H9 (cell line): ENCODE measurements around the gene C3orf20. TPM values are rescaled to one million over a fixed set of nuclear protein-coding genes. Genes with fewer than 3 reads are reported as not detected.

Source experiments
- DNase-seq: peaks from one replicate; pipeline ENCODE4 v3.0.0-alpha.2; 2017
- H2AFZ ChIP-seq: one replicate; pipeline ENCODE4 v1.6.1; 2013; ENCODE audit warnings: mild to moderate bottlenecking, low read length, control low read depth, moderate library complexity
- H2AK5ac ChIP-seq: 2 replicates; pipeline ENCODE4 v1.6.1; 2013; ENCODE audit warnings: low read length, control low read depth, mixed read lengths; ENCODE audit not compliant: insufficient read length
- H2BK120ac ChIP-seq: one replicate; pipeline ENCODE4 v1.6.1; 2013; ENCODE audit warnings: low read depth, mild to moderate bottlenecking, low read length, control low read depth, inconsistent platforms; ENCODE audit not compliant: poor library complexity, severe bottlenecking
- H2BK12ac ChIP-seq: 2 replicates; pipeline ENCODE4 v1.6.1; 2013; ENCODE audit warnings: low read length, control low read depth, mixed read lengths, low read depth; ENCODE audit not compliant: insufficient read length
- H2BK15ac ChIP-seq: 2 replicates; pipeline ENCODE4 v1.6.1; 2013; ENCODE audit warnings: low read depth, low read length, control low read depth
- H2BK20ac ChIP-seq: one replicate; pipeline ENCODE4 v1.6.1; 2013; ENCODE audit warnings: low read depth, mild to moderate bottlenecking, low read length, control low read depth, inconsistent platforms; ENCODE audit not compliant: poor library complexity, severe bottlenecking
- H2BK5ac ChIP-seq: 2 replicates; pipeline ENCODE4 v1.6.1; 2013; ENCODE audit warnings: low read length, control low read depth, mixed read lengths; ENCODE audit not compliant: insufficient read length
- H3K14ac ChIP-seq: 2 replicates; pipeline ENCODE4 v1.6.1; 2013; ENCODE audit warnings: low read length, control low read depth; ENCODE audit not compliant: insufficient read depth
- H3K18ac ChIP-seq: 2 replicates; pipeline ENCODE4 v1.6.1; 2013; ENCODE audit warnings: low read depth, mild to moderate bottlenecking, mixed read lengths, low read length, control low read depth; ENCODE audit not compliant: insufficient read length
- H3K23ac ChIP-seq: 2 replicates; pipeline ENCODE4 v1.6.1; 2013; ENCODE audit warnings: low read length, control low read depth, mixed read lengths, low read depth; ENCODE audit not compliant: insufficient read length
- H3K23me2 ChIP-seq: 2 replicates; pipeline ENCODE4 v1.6.1; 2013; ENCODE audit warnings: low read depth, mild to moderate bottlenecking, mixed read lengths, low read length, control low read depth; ENCODE audit not compliant: insufficient read length, poor library complexity, severe bottlenecking
- H3K27ac ChIP-seq: 2 replicates; pipeline ENCODE4 v1.5.1; 2013; ENCODE audit warnings: low read length, control low read depth, mixed read lengths, low read depth; ENCODE audit not compliant: insufficient read length
- H3K27me3 ChIP-seq: 2 replicates; pipeline ENCODE4 v1.6.1; 2013; ENCODE audit warnings: low read length, control low read depth, inconsistent platforms; ENCODE audit not compliant: insufficient read depth
- H3K4ac ChIP-seq: 2 replicates; pipeline ENCODE4 v1.6.1; 2013; ENCODE audit warnings: low read depth, mild to moderate bottlenecking, control low read depth, inconsistent platforms, low read length, moderate library complexity
- H3K4me1 ChIP-seq: 2 replicates; pipeline ENCODE4 v1.6.1; 2013; ENCODE audit warnings: low read length, control low read depth, inconsistent platforms; ENCODE audit not compliant: insufficient read depth
- H3K4me2 ChIP-seq: 2 replicates; pipeline ENCODE4 v1.6.1; 2013; ENCODE audit warnings: low read length, control low read depth, mixed read lengths; ENCODE audit not compliant: insufficient read length, insufficient read depth
- H3K56ac ChIP-seq: 2 replicates; pipeline ENCODE4 v1.6.1; 2013; ENCODE audit warnings: low read depth, mild to moderate bottlenecking, mixed read lengths, low read length, control low read depth; ENCODE audit not compliant: insufficient read length
- H3K79me1 ChIP-seq: 2 replicates; pipeline ENCODE4 v1.6.1; 2013; ENCODE audit warnings: low read depth, mild to moderate bottlenecking, moderate library complexity, low read length, control low read depth, inconsistent platforms; ENCODE audit not compliant: insufficient read depth, poor library complexity, severe bottlenecking
- H3K79me2 ChIP-seq: 2 replicates; pipeline ENCODE4 v1.6.1; 2013; ENCODE audit warnings: low read length, control low read depth, inconsistent platforms; ENCODE audit not compliant: insufficient read depth
- H3K9ac ChIP-seq: 2 replicates; pipeline ENCODE4 v1.6.1; 2013; ENCODE audit warnings: low read length, control low read depth, mixed read lengths; ENCODE audit not compliant: insufficient read length; ENCODE audit errors: extremely low read depth
- H3K9me3 ChIP-seq: one replicate; pipeline ENCODE4 v1.6.1; 2013; ENCODE audit warnings: low read depth, low read length, inconsistent platforms; ENCODE audit not compliant: control insufficient read depth
- H3T11ph ChIP-seq: one replicate; pipeline ENCODE4 v1.6.1; 2013; ENCODE audit warnings: mild to moderate bottlenecking, low read length, control low read depth, inconsistent platforms
- H4K20me1 ChIP-seq: one replicate; pipeline ENCODE4 v1.6.1; 2013; ENCODE audit not compliant: control insufficient read depth, insufficient read length, insufficient read depth
- H4K5ac ChIP-seq: 2 replicates; pipeline ENCODE4 v1.6.1; 2013; ENCODE audit warnings: low read depth, mild to moderate bottlenecking, mixed read lengths, low read length, control low read depth; ENCODE audit not compliant: insufficient read length
- H4K8ac ChIP-seq: replicated peaks from 2 replicates; pipeline ENCODE4 v1.6.1; 2013; ENCODE audit warnings: low read length, control low read depth, mixed read lengths, low read depth; ENCODE audit not compliant: insufficient read length
- H4K91ac ChIP-seq: 2 replicates; pipeline ENCODE4 v1.6.1; 2013; ENCODE audit warnings: low read depth, mild to moderate bottlenecking, moderate library complexity, mixed read lengths, low read length, control low read depth; ENCODE audit not compliant: insufficient read length
- H3K27ac Mint-ChIP-seq, 3 experiments: 2 replicates in 2 of 3; 3 replicates in 1 of 3; pipeline ENCODE4 v1.8.0; 2020 to 2021; ENCODE audit warnings: mixed read lengths in 3 of 3, mild to moderate bottlenecking in 1 of 3, moderate library complexity in 1 of 3
- H3K27me3 Mint-ChIP-seq: 2 replicates; pipeline ENCODE4 v1.8.0; 2021; ENCODE audit warnings: low read depth, mild to moderate bottlenecking, moderate library complexity, mixed read lengths
- H3K36me3 Mint-ChIP-seq, 3 experiments: 2 replicates in 2 of 3; 3 replicates in 1 of 3; pipeline ENCODE4 v1.8.0; 2020 to 2021; ENCODE audit warnings: low read depth in 3 of 3, mixed read lengths in 3 of 3; ENCODE audit not compliant: insufficient read depth in 1 of 3
- H3K4me1 Mint-ChIP-seq, 2 experiments: 2 replicates each; pipeline ENCODE4 v1.8.0; 2020; ENCODE audit warnings: mixed read lengths in 2 of 2
- H3K4me3 Mint-ChIP-seq, 2 experiments: 2 replicates in 1 of 2; 3 replicates in 1 of 2; pipeline ENCODE4 v1.8.0; 2020 to 2021; ENCODE audit warnings: mild to moderate bottlenecking in 2 of 2, mixed read lengths in 2 of 2, moderate library complexity in 1 of 2
- H3K9me3 Mint-ChIP-seq, 2 experiments: 2 replicates in 1 of 2; 3 replicates in 1 of 2; pipeline ENCODE4 v1.8.0; 2020; ENCODE audit warnings: mild to moderate bottlenecking in 2 of 2, mixed read lengths in 2 of 2, moderate library complexity in 1 of 2
- CTCF ChIP-seq: fragments of 200-600 bp; sonication (generic); conservative IDR thresholded peaks from 3 replicates; pipeline ENCODE4 v1.8.0; 2021; ENCODE audit warnings: antibody characterized with exemption, mild to moderate bottlenecking
- WGBS: extraction: QIAGEN DNeasy Blood & Tissue Kit; methylation state at CpG from one replicate; pipeline ENCODE4 v1.1.7; 2013; ENCODE audit warnings: missing lambda C conversion rate, low lambda C conversion rate, mixed read lengths; ENCODE audit not compliant: insufficient read length; ENCODE audit errors: extremely low coverage; 5-methylcytosine and 5-hydroxymethylcytosine counted together
- total RNA-seq: library from RNA; stranded (reverse); gene quantifications from 2 replicates; pipeline ENCODE4 v1.2.1, GENCODE V29; 2021

The C3orf20 gene
- total RNA-seq, 1 experiment from 2014 or later, result not detected

- Histone ChIP-seq H4K91ac (no peak overlapping the region), H3K4ac (no peak overlapping the region), H3K4me1 (no peaks in the 10 kb centered on the region), H3T11ph (no peak overlapping the region), H4K5ac (no peak overlapping the region), H2BK15ac (no peak overlapping the region), H3K9ac (no peak overlapping the region), H3K14ac (no peak overlapping the region), H2BK12ac (no peak overlapping the region), H2AK5ac (no peak overlapping the region), H3K79me2 (no peaks in the 10 kb centered on the region), H3K27me3 (no peaks in the 10 kb centered on the region), H2BK5ac (no peak overlapping the region), H3K79me1 (peaks cover 2% of the 10 kb centered on the region), H3K18ac (no peak overlapping the region), H2BK20ac (no peak overlapping the region), H3K56ac (no peak overlapping the region), H3K27ac (no peak overlapping the region), H2AFZ (no peak overlapping the region), H4K8ac (no peak overlapping the region), H3K23me2 (no peaks in the 10 kb centered on the region), H4K20me1 (no peaks in the 10 kb centered on the region), H2BK120ac (no peak overlapping the region), H3K9me3 (no peaks in the 10 kb centered on the region), H3K4me2 (no peak overlapping the region), H3K23ac (no peak overlapping the region)
- Mint-ChIP-seq H3K36me3 (peaks cover 21 to 71% (median 70%) of the 10 kb centered on the region in 3 experiments; a peak in 6 of 7 replicates), H3K9me3 (no peaks in the 10 kb centered on the region), H3K4me1 (peaks cover 0 to 4% of the 10 kb centered on the region in 2 experiments; a peak in 2 of 4 replicates), H3K4me3 (no peak overlapping the region), H3K27me3 (no peaks in the 10 kb centered on the region), H3K27ac (no peak overlapping the region)
- no peak for DNase-seq
- WGBS, result no CpG with 5 or more reads among the region's 2 CpGs
- no peak for TF ChIP-seq CTCF
Observed at GRCh38 chr3:14657579-14657978, 17.4 kb upstream of the C3orf20 start.
